ENCODE data around the gene LGALSL.

The LGALSL gene

GRCh38 chr2:64479259-64480117, 25.5 kb downstream of the LGALSL start:
- no peaks in the 10 kb centered on the region for H3K27me3 ChIP-seq (ENCODE audit: control insufficient read depth, insufficient read depth, low read length)
- H3K4me3 ChIP-seq (ENCODE audit: low read length): no peak overlapping the region
- no peak overlapping the region for H3K27ac ChIP-seq (ENCODE audit: low read depth, low read length)
- H3K9ac ChIP-seq (ENCODE audit: low read length): no peak overlapping the region
- no peaks in the 10 kb centered on the region for H3K4me1 ChIP-seq (ENCODE audit: control insufficient read depth, insufficient read depth, low read length)
- no peaks in the 10 kb centered on the region for H3K36me3 ChIP-seq (ENCODE audit: control insufficient read depth, insufficient read depth, low read length)

GRCh38 chr2:64481665-64482064, 27.7 kb downstream of the LGALSL start:
- H3K27me3 ChIP-seq (ENCODE audit: control insufficient read depth, insufficient read depth, low read length): no peaks in the 10 kb centered on the region
- H3K27ac ChIP-seq (ENCODE audit: low read depth, low read length): no peak overlapping the region
- H3K4me3 ChIP-seq (ENCODE audit: low read length): no peak overlapping the region
- no peak overlapping the region for H3K9ac ChIP-seq (ENCODE audit: low read length)
- no peaks in the 10 kb centered on the region for H3K36me3 ChIP-seq (ENCODE audit: control insufficient read depth, insufficient read depth, low read length)
- H3K4me1 ChIP-seq (ENCODE audit: control insufficient read depth, insufficient read depth, low read length): peaks cover 12% of the 10 kb centered on the region

GRCh38 chr2:64482243-64482642, 28.3 kb downstream of the LGALSL start:
- no peaks in the 10 kb centered on the region for H3K27me3 ChIP-seq (ENCODE audit: control insufficient read depth, insufficient read depth, low read length)
- H3K36me3 ChIP-seq (ENCODE audit: control insufficient read depth, insufficient read depth, low read length): no peaks in the 10 kb centered on the region
- peaks cover 12% of the 10 kb centered on the region for H3K4me1 ChIP-seq (ENCODE audit: control insufficient read depth, insufficient read depth, low read length)
- no peak overlapping the region for H3K9ac ChIP-seq (ENCODE audit: low read length)
- no peak overlapping the region for H3K27ac ChIP-seq (ENCODE audit: low read depth, low read length)
- no peak overlapping the region for H3K4me3 ChIP-seq (ENCODE audit: low read length)

GRCh38 chr2:64482765-64483504, 29.0 kb downstream of the LGALSL start:
- Histone ChIP-seq H3K27ac (ENCODE audit: low read depth, low read length) (no peak overlapping the region), H3K4me1 (ENCODE audit: control insufficient read depth, insufficient read depth, low read length) (peaks cover 12% of the 10 kb centered on the region), H3K4me3 (ENCODE audit: low read length) (no peak overlapping the region), H3K36me3 (ENCODE audit: control insufficient read depth, insufficient read depth, low read length) (no peaks in the 10 kb centered on the region), H3K27me3 (ENCODE audit: control insufficient read depth, insufficient read depth, low read length) (no peaks in the 10 kb centered on the region), H3K9ac (ENCODE audit: low read length) (no peak overlapping the region)

DNA sequence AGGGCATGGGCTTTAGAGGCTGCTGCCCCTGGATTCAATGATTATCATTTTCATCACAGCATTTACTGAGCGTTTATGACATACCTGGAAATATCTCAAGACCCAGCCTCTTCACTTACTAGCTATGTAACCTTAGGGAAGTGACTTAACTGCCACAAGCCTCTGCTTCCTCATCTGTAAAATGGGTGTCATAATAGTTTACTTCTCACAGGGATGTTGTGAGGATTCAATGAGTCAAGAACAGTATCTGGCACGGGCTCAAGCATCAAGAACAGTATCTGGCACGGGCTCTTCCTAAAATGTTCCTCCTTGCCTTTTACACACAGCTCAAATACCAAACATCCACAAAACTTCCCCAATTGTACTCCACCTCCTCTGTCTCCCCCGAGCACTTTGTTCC, 31.4 kb downstream of the LGALSL start:
- no peaks in the 10 kb centered on the region for H3K36me3 ChIP-seq (ENCODE audit: control insufficient read depth, insufficient read depth, low read length)
- H3K4me3 ChIP-seq (ENCODE audit: low read length): no peak overlapping the region
- peaks cover 12% of the 10 kb centered on the region for H3K4me1 ChIP-seq (ENCODE audit: control insufficient read depth, insufficient read depth, low read length)
- no peaks in the 10 kb centered on the region for H3K27me3 ChIP-seq (ENCODE audit: control insufficient read depth, insufficient read depth, low read length)
- H3K9ac ChIP-seq (ENCODE audit: low read length): no peak overlapping the region
- H3K27ac ChIP-seq (ENCODE audit: low read depth, low read length): no peak overlapping the region

GRCh38 chr2:64485961-64486360, 32.0 kb downstream of the LGALSL start:
- H3K4me1 ChIP-seq (ENCODE audit: control insufficient read depth, insufficient read depth, low read length): peaks cover 12% of the 10 kb centered on the region
- no peak overlapping the region for H3K9ac ChIP-seq (ENCODE audit: low read length)
- no peak overlapping the region for H3K4me3 ChIP-seq (ENCODE audit: low read length)
- H3K36me3 ChIP-seq (ENCODE audit: control insufficient read depth, insufficient read depth, low read length): no peaks in the 10 kb centered on the region
- H3K27ac ChIP-seq (ENCODE audit: low read depth, low read length): no peak overlapping the region
- no peaks in the 10 kb centered on the region for H3K27me3 ChIP-seq (ENCODE audit: control insufficient read depth, insufficient read depth, low read length)

- no peaks in the 10 kb centered on the region for H3K27me3 ChIP-seq (ENCODE audit: control insufficient read depth, insufficient read depth, low read length)
- no peaks in the 10 kb centered on the region for H3K36me3 ChIP-seq (ENCODE audit: control insufficient read depth, insufficient read depth, low read length)
- H3K27ac ChIP-seq (ENCODE audit: low read depth, low read length): no peak overlapping the region
- no peak overlapping the region for H3K9ac ChIP-seq (ENCODE audit: low read length)
- H3K4me1 ChIP-seq (ENCODE audit: control insufficient read depth, insufficient read depth, low read length): peaks cover 12% of the 10 kb centered on the region
- no peak overlapping the region for H3K4me3 ChIP-seq (ENCODE audit: low read length)
Observed at GRCh38 chr2:64487256-64488049, 33.5 kb downstream of the LGALSL start.

DNA sequence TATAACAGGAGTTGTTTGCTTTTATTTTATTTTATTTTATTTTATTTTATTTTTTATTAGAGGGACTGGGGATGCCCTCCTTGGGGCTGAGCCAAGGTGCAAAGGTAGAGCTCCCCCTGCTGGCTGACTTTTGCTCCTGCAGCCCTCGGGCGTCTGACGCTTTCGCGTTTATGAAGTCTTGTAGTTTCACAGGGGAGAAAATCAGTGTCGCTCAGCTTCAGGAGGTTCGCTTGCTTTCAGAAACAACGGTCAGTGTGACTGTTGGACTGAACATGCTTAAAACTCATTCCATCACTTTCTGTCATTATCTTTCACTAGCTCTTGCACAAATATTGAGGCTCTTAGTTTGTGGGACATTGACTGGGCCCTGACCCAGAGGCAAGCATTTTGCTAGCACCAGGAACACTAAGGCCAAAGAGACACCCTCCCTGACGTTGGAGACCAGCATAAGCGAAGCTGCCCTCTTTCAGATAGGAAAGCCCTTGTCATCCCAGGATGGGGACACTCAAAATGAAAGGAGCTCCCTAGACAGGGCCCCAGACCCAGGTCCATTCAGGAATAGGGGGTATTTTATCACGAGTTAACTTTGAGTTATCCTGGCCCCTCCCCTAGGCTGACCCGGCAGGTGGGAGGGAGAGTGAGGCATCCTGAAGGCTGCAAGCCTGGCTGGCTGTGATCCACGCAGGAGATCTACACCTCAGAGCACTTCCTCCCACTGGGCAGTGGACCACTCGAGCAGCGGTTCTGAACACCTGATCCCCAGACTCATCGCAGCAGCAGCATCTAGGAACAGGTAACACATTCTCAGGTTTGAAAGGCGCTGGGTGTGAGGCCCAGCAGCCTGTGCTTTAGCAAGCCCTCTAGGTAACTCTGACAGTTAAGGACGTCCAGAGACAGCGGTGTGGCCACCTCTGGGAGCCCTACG, 34.4 kb downstream of the LGALSL start:
- Histone ChIP-seq H3K4me1 (ENCODE audit: control insufficient read depth, insufficient read depth, low read length) (peaks cover 12% of the 10 kb centered on the region), H3K27ac (ENCODE audit: low read depth, low read length) (no peak overlapping the region), H3K4me3 (ENCODE audit: low read length) (no peak overlapping the region), H3K9ac (ENCODE audit: low read length) (no peak overlapping the region), H3K27me3 (ENCODE audit: control insufficient read depth, insufficient read depth, low read length) (no peaks in the 10 kb centered on the region), H3K36me3 (ENCODE audit: control insufficient read depth, insufficient read depth, low read length) (no peaks in the 10 kb centered on the region)

GRCh38 chr2:64489081-64489751, 35.3 kb downstream of the LGALSL start:
- Histone ChIP-seq H3K27ac (ENCODE audit: low read depth, low read length) (no peak overlapping the region), H3K27me3 (ENCODE audit: control insufficient read depth, insufficient read depth, low read length) (no peaks in the 10 kb centered on the region), H3K4me3 (ENCODE audit: low read length) (no peak overlapping the region), H3K9ac (ENCODE audit: low read length) (no peak overlapping the region), H3K4me1 (ENCODE audit: control insufficient read depth, insufficient read depth, low read length) (peaks cover 12% of the 10 kb centered on the region), H3K36me3 (ENCODE audit: control insufficient read depth, insufficient read depth, low read length) (no peaks in the 10 kb centered on the region)

GRCh38 chr2:64491426-64491825, 37.5 kb downstream of the LGALSL start:
- H3K9ac ChIP-seq (ENCODE audit: low read length): no peak overlapping the region
- no peaks in the 10 kb centered on the region for H3K36me3 ChIP-seq (ENCODE audit: control insufficient read depth, insufficient read depth, low read length)
- H3K27ac ChIP-seq (ENCODE audit: low read depth, low read length): no peak overlapping the region
- no peak overlapping the region for H3K4me3 ChIP-seq (ENCODE audit: low read length)
- peaks cover under 1% of the 10 kb centered on the region for H3K4me1 ChIP-seq (ENCODE audit: control insufficient read depth, insufficient read depth, low read length)
- no peaks in the 10 kb centered on the region for H3K27me3 ChIP-seq (ENCODE audit: control insufficient read depth, insufficient read depth, low read length)

- H3K27me3 ChIP-seq (ENCODE audit: control insufficient read depth, insufficient read depth, low read length): no peaks in the 10 kb centered on the region
- no peaks in the 10 kb centered on the region for H3K4me1 ChIP-seq (ENCODE audit: control insufficient read depth, insufficient read depth, low read length)
- no peak overlapping the region for H3K27ac ChIP-seq (ENCODE audit: low read depth, low read length)
- H3K9ac ChIP-seq (ENCODE audit: low read length): no peak overlapping the region
- no peak overlapping the region for H3K4me3 ChIP-seq (ENCODE audit: low read length)
- H3K36me3 ChIP-seq (ENCODE audit: control insufficient read depth, insufficient read depth, low read length): no peaks in the 10 kb centered on the region
Observed at GRCh38 chr2:64492272-64492671, 38.3 kb downstream of the LGALSL start.

Measured in rectal smooth muscle tissue (tissue), 1 donor.